Putamen (tissue), 1 donor: ENCODE data around the gene NEK1.

Experiments used
- DNase-seq: peaks from one replicate; pipeline ENCODE4 v3.0.0-alpha.2; 2016; ENCODE audit warnings: low spot score

The NEK1 gene

DNA sequence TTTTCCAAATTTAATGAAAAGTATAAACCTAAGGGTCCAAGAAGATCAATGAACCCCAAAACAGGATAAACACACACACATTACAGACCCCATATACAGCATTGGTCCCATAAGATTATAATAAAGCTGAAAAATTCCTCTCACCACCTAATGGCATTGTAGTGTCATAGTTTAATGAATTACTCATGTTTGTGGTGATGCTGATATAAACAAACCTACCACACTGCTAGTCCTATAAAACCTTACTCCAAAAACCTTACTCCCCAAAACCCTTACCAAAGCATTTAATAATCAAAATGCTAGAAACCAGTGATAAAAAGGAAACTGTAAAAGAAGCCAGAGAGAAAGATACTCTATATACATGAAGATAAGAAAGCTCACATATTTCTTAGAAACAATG lies 193.5 kb downstream of the NEK1 start:
- no peak for DNase-seq

DNA sequence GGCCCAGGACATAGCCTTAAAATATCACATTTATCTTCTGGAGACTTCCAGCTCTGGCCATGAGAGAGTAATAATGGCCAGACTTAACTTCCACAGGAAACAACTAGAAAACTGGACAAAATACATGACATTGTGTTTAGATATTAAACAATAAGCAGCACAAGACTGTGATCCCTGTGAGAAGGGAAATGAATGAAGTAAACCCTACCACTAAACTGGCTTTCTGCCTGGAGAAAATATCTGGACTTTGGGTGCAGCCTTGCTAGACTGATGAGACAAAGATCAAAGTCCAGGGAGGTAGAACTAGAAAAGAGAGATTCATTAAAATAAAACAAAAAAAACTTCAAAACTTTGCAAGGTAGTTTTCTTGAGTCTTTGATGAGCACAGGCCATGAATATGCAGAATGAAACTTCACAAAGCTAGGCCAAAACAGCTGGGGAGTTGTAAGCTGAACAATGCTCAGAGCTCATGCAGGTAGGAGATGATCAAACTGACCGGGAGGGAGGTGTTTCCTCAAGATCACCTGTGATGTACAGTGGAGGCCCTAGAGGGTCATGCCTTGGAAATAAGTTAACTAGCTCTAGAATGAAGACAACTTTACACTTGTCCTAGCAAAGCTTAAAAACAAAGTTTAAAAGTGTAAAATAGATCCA lies 194.6 kb downstream of the NEK1 start:
- DNase-seq, result no peak

DNA sequence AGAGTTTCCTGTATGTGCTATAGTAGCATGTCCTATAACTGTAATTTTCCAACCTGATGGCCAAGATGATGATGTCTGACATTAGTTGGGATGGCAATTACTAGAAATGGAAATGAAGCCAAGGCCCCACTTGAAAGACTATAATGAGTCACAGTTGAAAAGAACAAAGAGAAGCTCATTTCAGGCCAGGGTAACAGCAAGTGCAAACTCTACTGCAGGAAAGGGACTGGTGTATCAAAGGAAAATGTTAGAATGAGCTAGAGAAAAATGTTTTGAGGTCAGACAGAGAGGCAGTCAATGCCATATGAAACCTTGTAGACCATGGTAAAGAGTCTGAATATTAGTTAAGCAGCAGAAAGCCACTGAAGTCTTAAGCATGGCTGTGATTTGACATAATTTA lies 195.4 kb downstream of the NEK1 start:
- DNase-seq, result no peak

DNA sequence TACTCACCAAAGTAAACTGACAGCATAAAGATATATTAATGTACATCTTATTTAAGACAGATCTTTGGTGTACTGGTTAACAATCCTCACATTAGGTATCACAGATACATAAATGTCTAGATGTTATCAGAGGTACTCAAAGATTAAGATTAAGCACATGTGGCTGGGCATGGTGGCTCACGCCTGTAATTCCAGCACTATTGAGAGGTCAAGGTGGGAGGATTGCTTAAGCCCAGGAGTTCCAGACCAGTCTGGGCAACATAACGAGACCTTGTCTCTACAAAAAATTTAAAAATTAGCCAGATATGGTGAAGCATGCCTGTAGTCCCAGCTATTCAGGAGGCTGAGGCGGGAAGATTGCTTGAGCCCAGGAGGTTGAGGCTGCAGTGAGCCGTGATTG lies 195.9 kb downstream of the NEK1 start:
- DNase-seq, result no peak

DNA sequence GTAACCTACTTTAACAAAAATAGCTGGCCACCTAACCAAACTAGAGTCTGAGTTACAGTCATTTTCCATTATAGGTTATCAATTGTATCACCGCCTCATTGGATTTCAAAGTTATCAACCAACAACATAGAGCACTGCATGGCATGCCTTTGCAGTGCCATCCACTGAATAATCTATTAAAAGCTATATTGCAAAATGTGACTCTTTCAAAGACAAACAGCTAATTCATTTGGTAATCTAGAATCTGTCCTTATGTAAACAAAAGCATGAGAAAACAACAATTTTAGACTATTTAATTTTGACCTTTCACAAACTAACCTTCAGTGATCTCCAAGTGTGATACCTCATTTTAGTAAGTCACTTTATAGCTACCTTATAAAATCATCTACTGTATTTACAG lies 197.5 kb downstream of the NEK1 start:
- no peak for DNase-seq

DNA sequence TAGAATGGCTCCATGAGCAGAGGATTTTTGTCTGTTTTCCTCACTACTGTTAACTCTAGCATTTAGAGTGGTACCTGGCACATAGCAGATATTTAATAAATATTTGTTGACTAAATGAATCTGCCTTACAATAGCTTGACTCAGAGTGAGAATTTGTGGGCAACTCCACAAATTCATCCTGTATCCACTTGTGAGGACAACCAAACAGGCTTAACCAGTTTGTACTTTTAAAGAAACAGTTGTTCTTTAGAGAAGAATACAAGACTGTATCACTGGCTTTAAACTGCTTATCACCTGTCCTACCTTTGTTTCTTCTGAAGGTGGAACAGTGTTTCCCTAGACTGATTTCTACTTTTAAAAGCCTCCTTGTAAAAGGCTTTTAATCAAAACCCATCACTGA lies 200.3 kb downstream of the NEK1 start:
- DNase-seq, result no peak

DNA sequence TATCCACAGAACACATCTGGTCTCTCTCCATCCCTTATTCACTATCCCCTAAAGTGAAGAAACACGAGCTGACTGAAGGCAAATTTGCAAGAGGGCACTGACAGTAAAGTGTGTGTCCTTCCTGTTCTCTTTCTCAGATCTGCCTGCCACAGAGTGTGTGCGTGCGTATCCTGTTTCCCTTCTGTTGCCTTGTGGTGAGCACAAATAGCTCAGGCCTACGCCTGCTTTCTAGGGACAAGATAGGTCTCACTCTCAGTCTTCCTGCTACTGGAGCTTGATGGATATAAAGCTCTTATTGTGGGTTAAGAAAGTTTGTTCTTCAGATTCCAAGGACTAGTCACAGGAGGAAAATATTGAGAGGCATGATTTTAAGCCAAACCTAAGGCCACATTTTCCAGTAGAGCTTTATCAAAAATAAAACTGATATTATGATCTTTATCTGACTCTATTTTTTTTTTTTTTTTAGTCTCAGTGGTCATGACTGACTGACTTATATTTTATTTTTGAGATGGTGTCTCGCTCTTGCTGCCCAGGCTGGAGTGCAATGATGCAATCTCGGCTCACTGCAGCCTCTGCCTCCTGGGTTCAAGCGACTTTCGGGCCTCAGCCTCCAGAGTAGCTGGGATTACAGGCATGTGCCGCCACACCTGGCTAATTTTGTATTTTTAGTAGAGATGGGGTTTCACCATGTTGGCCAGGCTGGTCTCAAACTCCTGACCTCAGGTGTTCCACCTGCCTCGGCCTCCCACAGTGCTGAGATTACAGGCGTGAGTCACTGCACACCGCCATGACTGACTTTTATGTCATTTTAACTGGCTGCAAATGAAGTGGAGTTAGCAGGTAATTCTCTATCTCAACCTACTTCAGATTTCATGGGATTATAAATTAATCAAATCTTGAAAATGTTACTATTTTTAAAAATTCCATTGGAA lies 201.3 kb downstream of the NEK1 start:
- no peak for DNase-seq

DNA sequence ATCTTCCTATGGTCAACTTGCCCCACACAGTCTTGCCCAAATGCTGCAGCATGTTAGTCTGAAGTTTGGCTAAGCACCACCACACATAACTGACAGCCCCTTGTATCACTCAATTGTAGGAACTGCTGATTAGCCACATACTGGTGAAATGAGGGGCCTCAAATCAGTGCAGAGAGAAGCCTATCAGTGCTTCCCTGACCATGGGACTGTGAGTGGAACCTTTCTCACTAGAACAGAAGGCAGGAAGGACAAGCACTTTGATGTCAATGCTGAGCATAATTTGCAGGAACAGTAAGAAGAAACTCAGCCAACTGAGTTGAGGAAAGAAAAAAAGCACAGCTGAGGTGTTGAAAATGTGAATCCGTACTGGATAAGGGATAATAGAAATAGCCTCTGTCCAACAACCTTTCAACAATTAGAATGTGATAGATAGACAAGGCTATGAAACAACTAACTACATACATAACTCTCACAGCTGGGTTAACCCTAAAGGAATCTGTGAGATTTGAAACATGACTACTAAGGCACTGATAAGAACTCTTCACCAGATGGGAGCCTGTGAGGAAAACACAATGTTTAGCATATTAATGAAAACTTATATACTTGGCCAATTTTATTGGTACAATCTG lies 205.1 kb downstream of the NEK1 start:
- DNase-seq, result no peak

GRCh38 chr4:169404960-169405359 lies 207.4 kb downstream of the NEK1 start:
- DNase-seq, result no peak

DNA sequence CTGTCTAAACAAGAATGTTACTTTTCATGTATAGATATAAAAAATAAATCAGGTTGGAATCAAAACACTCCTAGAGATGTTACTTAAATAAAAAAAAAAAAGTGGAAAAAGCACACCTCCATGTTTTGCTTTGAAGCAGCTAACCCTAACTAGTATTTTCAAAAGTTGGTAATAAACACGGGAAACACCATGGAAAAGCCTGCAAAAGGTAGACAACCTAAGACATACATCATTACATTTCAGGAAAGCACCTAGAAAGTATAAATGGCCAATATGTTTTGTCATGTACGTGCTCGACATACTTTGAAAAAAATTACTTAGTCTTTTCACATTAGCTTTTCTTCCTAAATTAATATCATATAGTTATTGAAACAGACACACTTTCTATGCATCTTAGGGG lies 211.6 kb downstream of the NEK1 start:
- DNase-seq, result no peak

- DNase-seq, result no peak
Observed at GRCh38 chr4:169399976-169400767, 212.2 kb downstream of the NEK1 start.

- DNase-seq, result no peak
Observed at GRCh38 chr4:169398316-169398715, 214.1 kb downstream of the NEK1 start.

DNA sequence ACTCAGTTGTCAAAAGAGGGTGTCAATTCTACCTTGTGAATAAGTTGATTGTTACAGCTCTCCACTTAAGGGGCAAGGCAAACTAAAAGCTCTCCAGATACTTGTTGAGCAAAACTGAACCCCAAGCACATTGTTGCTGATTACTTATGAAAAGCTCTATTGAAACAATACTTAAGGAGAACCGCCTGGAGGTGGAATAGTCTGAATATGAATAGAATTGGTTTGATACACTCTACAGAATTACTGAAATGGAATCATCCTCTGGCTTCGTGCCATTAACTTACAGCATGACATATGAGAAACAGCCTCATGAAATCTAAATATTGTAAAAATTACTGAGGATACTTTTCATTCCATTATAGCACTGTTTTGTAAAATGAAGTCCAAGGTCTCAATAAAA lies 214.6 kb downstream of the NEK1 start:
- no peak for DNase-seq

- no peak for DNase-seq
Observed at GRCh38 chr4:169385376-169385775, 227.0 kb downstream of the NEK1 start.

DNA sequence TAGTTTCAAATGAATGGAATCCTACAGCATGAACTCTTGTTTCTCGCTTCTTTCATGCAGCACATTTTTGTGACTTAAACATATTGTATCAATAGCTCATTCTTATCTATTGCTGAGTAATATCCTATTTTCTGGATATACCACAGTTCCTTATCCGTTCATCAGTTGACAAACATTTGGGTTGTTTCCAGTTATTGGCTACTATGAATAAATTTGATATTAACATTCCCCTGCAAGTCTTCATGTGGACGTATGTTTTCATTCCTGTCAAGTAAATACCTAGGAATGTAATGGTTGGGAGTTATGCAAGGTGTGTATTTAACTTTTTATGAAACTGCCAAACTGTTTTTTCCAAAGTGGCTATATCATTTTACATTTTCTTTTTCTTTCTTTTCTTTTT lies 227.6 kb downstream of the NEK1 start:
- DNase-seq, result no peak

GRCh38 chr4:169383724-169384123 lies 228.7 kb downstream of the NEK1 start:
- DNase-seq, result no peak

DNA sequence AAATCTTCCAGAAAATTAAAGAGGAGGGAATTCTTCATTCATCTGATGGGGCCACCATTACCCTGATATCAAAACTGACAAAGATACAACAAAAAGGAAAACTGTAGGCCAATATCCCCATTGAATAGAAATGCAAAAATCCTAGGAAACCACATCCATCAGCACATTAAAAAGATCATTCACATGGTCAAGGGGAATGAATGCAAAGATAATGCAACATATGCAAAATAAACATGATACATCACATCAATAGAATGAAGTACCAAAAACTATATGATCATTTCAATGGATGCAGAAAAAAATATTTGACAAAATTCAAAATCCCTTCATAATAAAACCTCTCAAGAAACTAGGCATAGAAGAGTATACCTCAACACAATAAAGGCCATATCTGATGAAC lies 232.7 kb downstream of the NEK1 start:
- DNase-seq, result no peak

- no peak for DNase-seq
Observed at GRCh38 chr4:169377367-169377766, 235.0 kb downstream of the NEK1 start.

GRCh38 chr4:169376421-169376820 lies 236.0 kb downstream of the NEK1 start:
- DNase-seq, result no peak

GRCh38 chr4:169372791-169373190 lies 239.6 kb downstream of the NEK1 start:
- peak; percentile 33 for DNase-seq

GRCh38 chr4:169369634-169370033 lies 242.7 kb downstream of the NEK1 start:
- no peak for DNase-seq

DNA sequence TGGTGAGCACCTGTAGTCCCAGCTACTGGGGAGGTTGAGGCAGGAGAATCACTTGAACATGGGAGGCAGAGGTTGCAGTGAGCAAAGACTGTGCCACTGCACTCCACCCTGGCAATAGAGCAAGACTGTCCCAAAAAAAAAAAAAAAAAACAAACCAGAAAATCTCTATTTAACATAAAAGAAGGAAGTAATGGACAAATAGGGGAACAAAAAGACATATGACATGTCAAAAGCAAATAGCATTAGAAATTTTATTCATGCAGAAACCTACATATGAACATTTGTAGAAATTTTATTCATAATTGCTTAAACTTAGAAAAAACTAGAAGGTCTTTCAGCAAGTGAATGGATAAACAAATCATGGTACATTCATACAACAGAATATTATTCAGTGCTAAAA lies 244.6 kb downstream of the NEK1 start:
- no peak for DNase-seq
